Astrocyte (in vitro differentiated cells and primary cell): ENCODE measurements around the gene B3GALT4.

Experiments used
- EZH2 ChIP-seq: IDR thresholded peaks from 2 replicates; pipeline ENCODE4 v1.6.1; 2012; ENCODE audit warnings: mild to moderate bottlenecking, low read length, inconsistent platforms; ENCODE audit not compliant: insufficient read depth
- TF ChIP-seq, protein P1 (sequence below): IDR thresholded peaks from 2 replicates; pipeline ENCODE4 v1.5.1; 2011; ENCODE audit warnings: low read depth, mild to moderate bottlenecking, inconsistent platforms, low read length, moderate library complexity; ENCODE audit not compliant: insufficient read depth

DNA sequence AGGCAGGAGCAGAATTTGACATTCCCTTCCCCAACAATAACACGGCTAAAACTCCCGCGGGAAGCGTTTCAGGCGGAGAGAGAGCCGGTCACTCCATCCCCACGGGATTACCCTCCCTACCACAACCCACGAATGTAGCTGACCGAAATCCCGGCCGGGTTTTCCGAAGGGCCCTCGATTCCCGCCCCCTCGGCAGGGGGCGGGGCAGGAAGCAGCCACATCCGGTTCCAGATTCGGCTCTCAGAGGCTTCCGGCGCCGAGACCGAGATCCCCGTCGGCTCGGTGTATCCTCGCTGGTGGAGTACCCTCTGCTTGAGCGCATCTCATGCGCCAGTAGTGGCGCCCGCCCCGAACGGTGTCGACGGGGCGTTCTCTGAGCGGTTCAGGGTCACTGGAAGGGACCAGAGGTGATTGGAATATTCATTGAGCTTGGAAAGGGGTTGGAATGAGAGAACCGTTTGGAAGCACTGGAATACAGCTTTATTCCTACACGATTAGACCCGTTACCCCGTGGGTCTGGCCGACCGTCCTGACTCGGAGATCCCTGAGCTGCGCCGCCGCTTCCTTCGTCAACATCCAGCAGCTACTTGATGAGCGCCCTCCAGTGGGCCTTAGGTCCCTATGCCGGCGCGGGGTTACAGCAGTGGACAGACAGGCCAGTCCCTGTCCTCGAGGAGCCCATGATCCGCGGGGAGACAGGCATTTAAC lies 22.5 kb downstream of the B3GALT4 start:
- TF ChIP-seq, protein P1, sequence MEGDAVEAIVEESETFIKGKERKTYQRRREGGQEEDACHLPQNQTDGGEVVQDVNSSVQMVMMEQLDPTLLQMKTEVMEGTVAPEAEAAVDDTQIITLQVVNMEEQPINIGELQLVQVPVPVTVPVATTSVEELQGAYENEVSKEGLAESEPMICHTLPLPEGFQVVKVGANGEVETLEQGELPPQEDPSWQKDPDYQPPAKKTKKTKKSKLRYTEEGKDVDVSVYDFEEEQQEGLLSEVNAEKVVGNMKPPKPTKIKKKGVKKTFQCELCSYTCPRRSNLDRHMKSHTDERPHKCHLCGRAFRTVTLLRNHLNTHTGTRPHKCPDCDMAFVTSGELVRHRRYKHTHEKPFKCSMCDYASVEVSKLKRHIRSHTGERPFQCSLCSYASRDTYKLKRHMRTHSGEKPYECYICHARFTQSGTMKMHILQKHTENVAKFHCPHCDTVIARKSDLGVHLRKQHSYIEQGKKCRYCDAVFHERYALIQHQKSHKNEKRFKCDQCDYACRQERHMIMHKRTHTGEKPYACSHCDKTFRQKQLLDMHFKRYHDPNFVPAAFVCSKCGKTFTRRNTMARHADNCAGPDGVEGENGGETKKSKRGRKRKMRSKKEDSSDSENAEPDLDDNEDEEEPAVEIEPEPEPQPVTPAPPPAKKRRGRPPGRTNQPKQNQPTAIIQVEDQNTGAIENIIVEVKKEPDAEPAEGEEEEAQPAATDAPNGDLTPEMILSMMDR, result peak; percentile 50
- TF ChIP-seq EZH2, result no peak
